ENCODE results near the gene DKC1. TPM values are rescaled to one million over a fixed set of nuclear protein-coding genes. Genes with fewer than 3 reads are reported as not detected.

The DKC1 gene
- total RNA-seq, 2 experiments from 2014 or later: 67.7 to 138 TPM

Small RNAs within 50 kb of the gene (small RNA-seq; reads per million reads assigned to genes)
- gene SNORA36A: not detected

Other genes with a start within 250 kb of the DKC1 start
- 15.3 and 16.4 TPM in 2 replicates for gene FAM3A, start 246.6 kb upstream of the DKC1 start, total RNA-seq (2014; rRNA removed; shearing (Covaris generic))
- gene FAM3A, start 246.6 kb upstream of the DKC1 start, total RNA-seq (2022): 21.9 and 24.6 TPM in 2 replicates
- gene G6PD, start 216.0 kb upstream of the DKC1 start, total RNA-seq (2014; rRNA removed; shearing (Covaris generic)): 21.6 and 26.1 TPM in 2 replicates
- 40.9 and 47.1 TPM in 2 replicates for gene G6PD, start 216.0 kb upstream of the DKC1 start, total RNA-seq (2022)
- 9.9 and 14.3 TPM in 2 replicates for gene IKBKG, start 215.2 kb upstream of the DKC1 start, total RNA-seq (2014; rRNA removed; shearing (Covaris generic))
- 31.6 and 34.4 TPM in 2 replicates for gene IKBKG, start 215.2 kb upstream of the DKC1 start, total RNA-seq (2022)
- 0.36 TPM in 1 of 2 replicates, not detected in the other for gene CTAG1A, start 177.7 kb upstream of the DKC1 start, total RNA-seq (2014; rRNA removed; shearing (Covaris generic))
- gene CTAG1A, start 177.7 kb upstream of the DKC1 start, total RNA-seq (2022): not detected in 2 replicates
- gene CTAG1B, start 143.6 kb upstream of the DKC1 start, total RNA-seq (2014; rRNA removed; shearing (Covaris generic)): not detected in 2 replicates
- gene CTAG1B, start 143.6 kb upstream of the DKC1 start, total RNA-seq (2022): not detected in 2 replicates
- not detected in 2 replicates for gene CTAG2, start 109.3 kb upstream of the DKC1 start, total RNA-seq (2014; rRNA removed; shearing (Covaris generic))
- gene CTAG2, start 109.3 kb upstream of the DKC1 start, total RNA-seq (2022): not detected in 2 replicates
- 0.09 TPM in 1 of 2 replicates, not detected in the other for gene GAB3, start 11.8 kb upstream of the DKC1 start, total RNA-seq (2014; rRNA removed; shearing (Covaris generic))
- gene GAB3, start 11.8 kb upstream of the DKC1 start, total RNA-seq (2022): 0.38 and 0.53 TPM in 2 replicates
- 0.75 and 3.5 TPM in 2 replicates for gene MPP1, start 42.6 kb downstream of the DKC1 start, total RNA-seq (2014; rRNA removed; shearing (Covaris generic))
- 1.2 and 2.6 TPM in 2 replicates for gene MPP1, start 42.6 kb downstream of the DKC1 start, total RNA-seq (2022)
- not detected in 2 replicates for gene SMIM9, start 71.8 kb downstream of the DKC1 start, total RNA-seq (2014; rRNA removed; shearing (Covaris generic))
- not detected in 2 replicates for gene SMIM9, start 71.8 kb downstream of the DKC1 start, total RNA-seq (2022)
- gene F8A1, start 123.5 kb downstream of the DKC1 start, total RNA-seq (2014; rRNA removed; shearing (Covaris generic)): 6.3 and 14.1 TPM in 2 replicates
- 40.8 and 42.4 TPM in 2 replicates for gene F8A1, start 123.5 kb downstream of the DKC1 start, total RNA-seq (2022)

All from OCI-LY7 (cell line).